Endothelial cell of umbilical vein (primary cell): ENCODE measurements around the gene LBR. TPM values are rescaled to one million over a fixed set of nuclear protein-coding genes. Genes with fewer than 3 reads are reported as not detected.

ENCODE experiments used
- BruUV-seq: library from RNA; stranded (reverse); fragments of 400-500 nt; replicated peaks from 2 replicates; lab custom pipeline; 2021; lab: Mats Ljungman, UMichigan
- CTCF ChIA-PET: fragments of 300-600, 350-600 bp; sonication (Branson Sonifier 250); formaldehyde crosslinking; loops from one replicate; lab custom pipeline; 2021; ENCODE audit warnings: antibody characterized with exemption, inconsistent platforms; lab: Charles Lee
- POLR2A ChIA-PET: fragments of 300-600, 350-600 bp; sonication (Branson Sonifier 250); formaldehyde crosslinking; loops from one replicate; lab custom pipeline; 2021; ENCODE audit warnings: antibody characterized with exemption, inconsistent platforms; lab: Charles Lee
- DNase-seq: peaks from one replicate; pipeline ENCODE4 v3.0.0-alpha.2; 2011; ENCODE audit warnings: low read depth, low spot score
- FAIRE-seq: peaks from 2 replicates; lab custom pipeline; 2011; peaks lifted over from hg19 to GRCh38; lab: Jason Lieb, UNC
- H2AFZ ChIP-seq: 2 replicates; pipeline ENCODE4 v1.6.0; 2012; ENCODE audit warnings: low read depth, low read length, control low read depth, inconsistent platforms
- H3K27ac ChIP-seq: 2 replicates; pipeline ENCODE4 v1.5.1; 2011; ENCODE audit warnings: low read depth, mild to moderate bottlenecking, control low read depth, low read length, moderate library complexity; ENCODE audit not compliant: insufficient read depth
- H3K27me3 ChIP-seq, 2 experiments: 2 replicates each; pipeline versions ENCODE4 v1.6.0 to v1.6.1; 2011; ENCODE audit warnings: low read length in 2 of 2, mixed read lengths in 1 of 2; ENCODE audit not compliant: control insufficient read depth in 2 of 2, insufficient read depth in 2 of 2
- H3K36me3 ChIP-seq, 2 experiments: 2 replicates in 1 of 2; 3 replicates in 1 of 2; pipeline ENCODE4 v1.5.1; 2011; ENCODE audit warnings: low read length in 2 of 2, mild to moderate bottlenecking in 1 of 2, moderate library complexity in 1 of 2; ENCODE audit not compliant: control insufficient read depth in 2 of 2, insufficient read depth in 2 of 2; ENCODE audit errors: extremely low read depth in 1 of 2
- H3K4me1 ChIP-seq: 3 replicates; pipeline ENCODE4 v1.5.1; 2011; ENCODE audit warnings: mild to moderate bottlenecking, low read length; ENCODE audit not compliant: control insufficient read depth, insufficient read depth; ENCODE audit errors: extremely low read depth
- H3K4me2 ChIP-seq: 2 replicates; pipeline ENCODE4 v1.6.1; 2011; ENCODE audit warnings: low read length, control low read depth, mixed read lengths; ENCODE audit not compliant: insufficient read depth
- H3K4me3 ChIP-seq, 3 experiments: fragments of 200-600 bp in 1 of 3; sonication (generic), shearing (Covaris generic) in 1 of 3; replicated peaks in 1 of 3; 2 replicates each; pipeline ENCODE4 v1.5.1; 2011 to 2016; ENCODE audit warnings: control low read depth in 3 of 3, low read length in 3 of 3, mild to moderate bottlenecking in 2 of 3, inconsistent platforms in 1 of 3, low read depth in 1 of 3, moderate library complexity in 1 of 3; ENCODE audit not compliant: insufficient read depth in 1 of 3
- H3K79me2 ChIP-seq: 2 replicates; pipeline ENCODE4 v1.6.0; 2012; ENCODE audit warnings: low read length, inconsistent platforms; ENCODE audit not compliant: control insufficient read depth, insufficient read depth
- H3K9ac ChIP-seq: replicated peaks from 2 replicates; pipeline ENCODE3; 2011; ENCODE audit warnings: low read length, control low read depth; ENCODE audit not compliant: insufficient read depth; ENCODE audit errors: extremely low read depth
- H3K9me1 ChIP-seq: replicated peaks from 3 replicates; pipeline ENCODE4 v1.6.0; 2011; ENCODE audit warnings: mild to moderate bottlenecking, low read length; ENCODE audit not compliant: control insufficient read depth, insufficient read depth; ENCODE audit errors: extremely low read depth
- H3K9me3 ChIP-seq: replicated peaks from 2 replicates; pipeline ENCODE4 v1.5.1; 2012; ENCODE audit warnings: low read length, inconsistent platforms; ENCODE audit not compliant: control insufficient read depth, insufficient read depth
- H4K20me1 ChIP-seq: replicated peaks from 2 replicates; pipeline ENCODE3; 2011; ENCODE audit warnings: mild to moderate bottlenecking, low read length; ENCODE audit not compliant: control insufficient read depth, insufficient read depth; ENCODE audit errors: extremely low read depth
- CTCF ChIP-seq, 2 donors: IDR thresholded peaks; 1 replicate in 1 of 2; 2 replicates in 1 of 2; pipeline ENCODE4 v1.5.1; 2011; ENCODE audit warnings: low read length in 2 of 2, mild to moderate bottlenecking in 2 of 2, moderate library complexity in 2 of 2, control low read depth in 1 of 2, inconsistent platforms in 1 of 2, low read depth in 1 of 2; ENCODE audit not compliant: insufficient read depth in 1 of 2; ENCODE audit errors: extremely low read depth in 1 of 2
- EZH2 ChIP-seq: IDR thresholded peaks from 2 replicates; pipeline ENCODE4 v1.6.1; 2012; ENCODE audit warnings: borderline replicate concordance, low read depth, mild to moderate bottlenecking, moderate library complexity, low read length, inconsistent platforms; ENCODE audit not compliant: severe bottlenecking
- FOS ChIP-seq: IDR thresholded peaks from 2 replicates; pipeline ENCODE4 v1.6.1; 2011; ENCODE audit warnings: mild to moderate bottlenecking, low read length, moderate library complexity, borderline replicate concordance; ENCODE audit not compliant: insufficient read depth
- GATA2 ChIP-seq: IDR thresholded peaks from 2 replicates; pipeline ENCODE4 v1.7.0; 2011; ENCODE audit warnings: low read depth, mild to moderate bottlenecking, moderate library complexity, mixed read lengths, low read length; ENCODE audit not compliant: insufficient read length, insufficient read depth
- JUN ChIP-seq: IDR thresholded peaks from 2 replicates; pipeline ENCODE4 v1.6.1; 2011; ENCODE audit warnings: borderline replicate concordance, low read depth; ENCODE audit not compliant: insufficient read length, insufficient read depth
- MAX ChIP-seq: IDR thresholded peaks from 2 replicates; pipeline ENCODE4 v1.6.1; 2011; ENCODE audit not compliant: insufficient read depth, insufficient read length
- MYC ChIP-seq: IDR thresholded peaks from one replicate; pipeline ENCODE4 v1.6.1; 2011; ENCODE audit warnings: mild to moderate bottlenecking, low read depth, low read length
- POLR2A ChIP-seq: IDR thresholded peaks from 2 replicates; pipeline ENCODE4 v1.6.1; 2012; ENCODE audit warnings: low read depth, mild to moderate bottlenecking, control low read depth, low read length
- POLR2AphosphoS5 ChIP-seq: IDR thresholded peaks from 2 replicates; pipeline ENCODE4 v1.6.1; 2012; ENCODE audit warnings: low read depth, mild to moderate bottlenecking, control low read depth, low read length, moderate library complexity; ENCODE audit not compliant: insufficient read depth
- dilution Hi-C: fragments of 300-500 bp; cut with MboI; formaldehyde crosslinking; loops from one replicate; pipeline ENCODE4 v1.15.0; 2019; ENCODE audit warnings: low sequenced_read_pairs; ENCODE audit not compliant: extremely low pct_ligation_motif_present
- intact Hi-C: fragments of 100-400 bp; cut with micrococcal nuclease; formaldehyde crosslinking; loops from one replicate; pipeline ENCODE4 v1.10.0; 2022
- polyA plus RNA-seq, 4 experiments: library from polyadenylated mRNA; depleted of rRNA in 3 of 4; stranded (reverse) in 3 of 4; unstranded in 1 of 4; fragments of >200 nt; gene quantifications; 2 replicates each; pipeline versions ENCODE4 v1.2.1 to v1.2.3, GENCODE V29; 2011 to 2012; ENCODE audit warnings: missing spikeins in 1 of 4
- total RNA-seq: library from RNA; stranded (reverse); gene quantifications from 2 replicates; pipeline ENCODE4 v1.2.3, GENCODE V29; 2021

LBR gene
- total and polyA plus RNA-seq, 2 donors (not counting 3 experiments of a cell fraction or from before 2014, with no cell fraction given): 53.9 to 119 TPM

GRCh38 chr1:225449261-225449660 lies 21.4 kb upstream of the LBR start:
- CTCF ChIA-PET: interaction anchor here (3.0 kb wide), 1 partner anchor 9 kb away, joined by 12 read pairs; no protein-coding TSS in a partner anchor
- no peak for FAIRE-seq

More at GRCh38 chr1:225449261-225449660, 21.4 kb upstream of the LBR start:
- Histone ChIP-seq H3K9ac (no peak overlapping the region), H3K9me3 (no peaks in the 10 kb centered on the region), H3K36me3 (no peaks in the 10 kb centered on the region), H3K9me1 (no peaks in the 10 kb centered on the region), H4K20me1 (no peaks in the 10 kb centered on the region), H3K27me3 (peaks cover 2% of the 10 kb centered on the region in 2 experiments), H3K79me2 (no peaks in the 10 kb centered on the region), H3K4me1 (peaks cover 24% of the 10 kb centered on the region), H3K4me3 (no peak overlapping the region), H3K27ac (no peak overlapping the region), H2AFZ (no peak overlapping the region), H3K4me2 (no peak overlapping the region)
- no peak for DNase-seq
- BruUV-seq: no TSS peak
- no peak for TF ChIP-seq MAX
- no peak for TF ChIP-seq MYC
- TF ChIP-seq GATA2: no peak
- TF ChIP-seq POLR2AphosphoS5: no peak
- TF ChIP-seq FOS: no peak
- TF ChIP-seq CTCF (IDR thresholded peaks at IDR 0.05; ENCODE audit: extremely low read depth in 1 of 2, insufficient read depth in 1 of 2, low read depth in 1 of 2, low read length in 2 of 2): no peak
- no peak for TF ChIP-seq POLR2A
- no peak for TF ChIP-seq JUN
- no peak for TF ChIP-seq EZH2
- intact Hi-C loops: no loop called here
- POLR2A ChIA-PET: no interaction called here
- dilution Hi-C loops: no loop called here
